Left lung (tissue), 10 donors: ENCODE results near the gene FGF14. TPM values are rescaled to one million over a fixed set of nuclear protein-coding genes. Genes with fewer than 3 reads are reported as not detected.

Source experiments
- ATAC-seq: fragments of 200-7000 bp; cut with Tn5 transposase; one replicate; pipeline ENCODE4 v1.9.1; 2020; ENCODE audit warnings: moderate library complexity
- DNase-seq, 4 donors: peaks; one replicate each; pipeline ENCODE4 v3.0.0-alpha.2; 2013 to 2020
- H3K27ac ChIP-seq, 2 donors: fragments of 200-600 bp; sonication (generic) in 1 of 2; one replicate each; pipeline versions ENCODE4 v1.5.0 to v1.8.0; 2020 to 2021
- H3K27me3 ChIP-seq, 2 donors: fragments of 200-600 bp; sonication (generic) in 1 of 2; one replicate each; pipeline versions ENCODE4 v1.5.0 to v1.8.0; 2020 to 2021
- H3K36me3 ChIP-seq, 2 donors: fragments of 200-600 bp; sonication (generic) in 1 of 2; one replicate each; pipeline versions ENCODE4 v1.5.0 to v1.8.0; 2020 to 2021
- H3K4me1 ChIP-seq, 2 donors: fragments of 200-600 bp; one replicate each; pipeline ENCODE4 v1.8.0; 2021
- H3K4me3 ChIP-seq, 2 donors: fragments of 200-600 bp; sonication (generic) in 1 of 2; one replicate each; pipeline versions ENCODE4 v1.5.0 to v1.8.0; 2020 to 2021; ENCODE audit warnings: mild to moderate bottlenecking in 1 of 2
- H3K9me3 ChIP-seq, 2 donors: fragments of 200-600 bp; sonication (generic) in 1 of 2; one replicate each; pipeline versions ENCODE4 v1.5.0 to v1.8.0; 2020 to 2021
- intact Hi-C, 2 donors: fragments of 100-400 bp; cut with DNase I; formaldehyde crosslinking; loops; one replicate each; pipeline versions ENCODE4 v1.11.2 to v1.14.2; 2022
- polyA plus RNA-seq, 6 donors: library from polyadenylated mRNA; unstranded; fragments of 120-200 nt; gene quantifications; one replicate each; pipeline ENCODE4 v1.2.1, GENCODE V29; 2013; ENCODE audit not compliant: insufficient read length in 6 of 6
- total RNA-seq, 2 donors: library from RNA; stranded (reverse); fragmentation: NEBNext Ultra II Directional; extraction: Animal tissue kit (Norgen Biotek cat#: 25700); gene quantifications; one replicate each; pipeline ENCODE4 v1.2.1, GENCODE V29; 2021
- TF ChIP-seq, protein P1 (sequence below), 2 donors: fragments of 200-600 bp; sonication (generic) in 1 of 2; IDR thresholded peaks; one replicate each; pipeline versions ENCODE4 v1.5.0 to v1.8.0; 2021; ENCODE audit warnings: antibody characterized with exemption in 2 of 2
- donor health status: DM: no; HTN: yes; CAD: no.
- donor health status: DM: no; HTN: no; CAD: no.

FGF14 gene
- total and polyA plus RNA-seq, 8 donors: 0.45 to 3.4 (median 0.78) TPM

DNA sequence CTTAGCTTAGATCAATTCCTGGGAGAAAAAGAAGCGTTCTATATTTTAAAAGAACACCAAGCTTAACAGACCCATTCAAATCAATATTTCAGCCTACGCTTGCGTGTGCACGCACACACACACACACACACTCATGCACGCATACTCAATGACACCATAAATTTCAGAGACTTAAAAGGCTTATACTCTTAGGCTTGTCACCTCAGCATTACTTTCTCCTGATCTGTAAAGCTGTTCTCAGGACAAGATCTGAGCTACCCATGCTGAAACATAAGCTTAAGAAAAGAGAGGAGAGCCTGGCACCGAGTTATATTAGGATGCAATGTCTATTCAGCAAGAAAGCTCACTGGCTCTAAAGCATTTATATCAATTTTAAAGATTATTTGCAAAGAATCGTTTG lies 368.5 kb downstream of the FGF14 start:
- Histone ChIP-seq H3K27ac (no peak overlapping the region), H3K4me1 (no peaks in the 10 kb centered on the region), H3K4me3 (no peak overlapping the region), H3K9me3 (no peaks in the 10 kb centered on the region), H3K36me3 (no peaks in the 10 kb centered on the region), H3K27me3 (no peaks in the 10 kb centered on the region)
- DNase-seq (no peak), ATAC-seq (no peak)
- intact Hi-C loops: no loop called here
- TF ChIP-seq, protein P1, sequence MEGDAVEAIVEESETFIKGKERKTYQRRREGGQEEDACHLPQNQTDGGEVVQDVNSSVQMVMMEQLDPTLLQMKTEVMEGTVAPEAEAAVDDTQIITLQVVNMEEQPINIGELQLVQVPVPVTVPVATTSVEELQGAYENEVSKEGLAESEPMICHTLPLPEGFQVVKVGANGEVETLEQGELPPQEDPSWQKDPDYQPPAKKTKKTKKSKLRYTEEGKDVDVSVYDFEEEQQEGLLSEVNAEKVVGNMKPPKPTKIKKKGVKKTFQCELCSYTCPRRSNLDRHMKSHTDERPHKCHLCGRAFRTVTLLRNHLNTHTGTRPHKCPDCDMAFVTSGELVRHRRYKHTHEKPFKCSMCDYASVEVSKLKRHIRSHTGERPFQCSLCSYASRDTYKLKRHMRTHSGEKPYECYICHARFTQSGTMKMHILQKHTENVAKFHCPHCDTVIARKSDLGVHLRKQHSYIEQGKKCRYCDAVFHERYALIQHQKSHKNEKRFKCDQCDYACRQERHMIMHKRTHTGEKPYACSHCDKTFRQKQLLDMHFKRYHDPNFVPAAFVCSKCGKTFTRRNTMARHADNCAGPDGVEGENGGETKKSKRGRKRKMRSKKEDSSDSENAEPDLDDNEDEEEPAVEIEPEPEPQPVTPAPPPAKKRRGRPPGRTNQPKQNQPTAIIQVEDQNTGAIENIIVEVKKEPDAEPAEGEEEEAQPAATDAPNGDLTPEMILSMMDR (IDR thresholded peaks at IDR 0.05): no peak

DNA sequence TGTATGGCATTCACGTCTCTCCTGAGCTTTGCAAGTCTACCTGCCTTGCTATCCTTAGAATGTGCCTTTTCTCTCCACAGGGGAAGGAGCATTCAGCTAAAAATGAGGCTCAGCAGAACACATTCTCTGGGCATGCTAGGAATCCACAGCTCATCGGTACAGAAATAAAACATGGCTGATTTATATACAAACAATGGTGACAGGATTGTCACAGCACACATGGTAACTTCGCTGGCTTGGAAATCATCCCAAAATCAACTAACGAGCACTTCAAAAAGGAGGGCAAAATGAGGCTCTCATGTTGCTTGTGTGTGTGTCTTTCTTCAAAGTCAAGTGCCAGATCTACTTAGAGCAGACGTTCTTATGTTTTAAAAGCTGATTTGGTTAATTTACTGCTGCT lies 373.0 kb downstream of the FGF14 start:
- TF ChIP-seq, protein P1 (IDR thresholded peaks at IDR 0.05): no peak

DNA sequence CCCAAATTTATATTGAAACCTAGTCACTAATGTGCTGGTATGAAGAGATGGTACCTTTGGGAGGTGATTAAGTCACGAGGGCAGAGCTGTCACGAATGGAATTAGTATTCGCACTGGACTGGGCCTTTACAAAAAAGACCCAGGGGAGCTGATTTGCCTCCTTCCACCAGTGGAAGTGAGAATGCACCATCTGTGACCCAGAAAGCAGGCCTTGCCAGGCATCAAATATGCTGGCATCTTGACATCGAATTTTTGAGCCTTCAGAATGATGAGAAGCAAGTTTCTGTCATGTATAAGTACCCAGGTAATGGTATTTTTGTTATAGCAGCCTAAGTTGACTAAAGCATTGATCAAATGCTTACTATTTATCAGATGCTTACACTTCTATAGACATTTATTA lies 373.6 kb downstream of the FGF14 start:
- DNase-seq (no peak), ATAC-seq (no peak)
- TF ChIP-seq, protein P1 (IDR thresholded peaks at IDR 0.05): no peak
- Histone ChIP-seq H3K27me3 (no peaks in the 10 kb centered on the region), H3K4me3 (no peak overlapping the region), H3K9me3 (no peaks in the 10 kb centered on the region), H3K4me1 (no peaks in the 10 kb centered on the region), H3K27ac (no peak overlapping the region), H3K36me3 (no peaks in the 10 kb centered on the region)
- intact Hi-C loops: no loop called here

More for the DNA sequence above, 373.0 kb downstream of the FGF14 start:
- Histone ChIP-seq H3K9me3 (no peaks in the 10 kb centered on the region), H3K4me1 (no peaks in the 10 kb centered on the region), H3K4me3 (no peak overlapping the region), H3K36me3 (no peaks in the 10 kb centered on the region), H3K27me3 (no peaks in the 10 kb centered on the region), H3K27ac (no peak overlapping the region)
- ATAC-seq: no peak
- no peak for DNase-seq
- intact Hi-C loops: no loop called here

DNA sequence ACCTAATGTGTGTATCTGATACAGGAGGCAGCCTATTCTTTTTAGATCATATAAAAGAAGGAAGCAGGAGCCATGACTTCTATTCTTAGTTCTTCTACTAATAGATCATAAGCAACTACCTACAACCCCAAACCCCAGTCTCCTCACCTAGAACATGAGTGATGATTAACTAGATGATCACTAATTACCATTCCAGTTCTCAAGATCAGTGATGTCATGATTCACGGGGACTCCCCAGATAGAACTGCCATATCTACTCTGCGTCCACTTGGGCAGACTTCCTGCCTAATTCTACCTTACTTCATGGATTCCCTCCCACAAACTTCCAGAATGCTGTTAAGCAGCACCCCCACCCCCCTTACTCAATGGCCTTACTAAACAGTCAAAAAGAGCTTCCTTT lies 380.1 kb downstream of the FGF14 start:
- DNase-seq (no peak), ATAC-seq (no peak)
- Histone ChIP-seq H3K36me3 (no peaks in the 10 kb centered on the region), H3K27ac (no peak overlapping the region), H3K4me3 (no peak overlapping the region), H3K27me3 (no peaks in the 10 kb centered on the region), H3K4me1 (no peaks in the 10 kb centered on the region), H3K9me3 (peaks cover 0 to 20% of the 10 kb centered on the region in 2 donors)
- intact Hi-C loops: no loop called here
- TF ChIP-seq, protein P1 (IDR thresholded peaks at IDR 0.05): no peak

DNA sequence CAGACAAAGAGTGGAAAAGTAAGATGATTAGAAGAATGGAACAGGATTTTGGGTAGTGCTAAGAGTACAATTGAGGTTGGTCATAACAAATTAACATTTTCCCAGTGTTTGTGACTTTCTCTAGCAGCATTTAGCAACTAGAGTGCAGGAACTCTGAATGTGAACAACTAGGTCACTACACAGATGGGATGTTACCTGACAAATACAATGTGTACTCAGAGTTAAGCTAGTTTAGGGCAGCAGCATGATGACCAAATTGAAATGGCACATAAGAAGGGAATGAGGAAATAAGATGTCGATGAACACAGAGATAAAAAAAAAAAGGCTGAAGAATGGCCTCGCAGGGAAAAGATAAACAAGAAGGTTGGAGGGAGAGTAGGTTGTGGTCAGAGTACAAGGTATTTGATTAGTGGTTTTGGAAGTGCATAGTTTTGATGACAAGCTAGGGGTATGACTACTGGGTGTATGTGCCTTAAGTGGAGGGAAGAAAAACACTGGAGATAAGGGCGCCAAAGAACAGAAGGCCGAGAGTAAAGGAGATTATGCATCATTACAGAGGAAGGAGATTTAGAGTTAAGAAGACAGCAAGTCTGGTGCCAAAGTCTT lies 381.1 kb downstream of the FGF14 start:
- Histone ChIP-seq H3K9me3 (peaks cover 0 to 29% of the 10 kb centered on the region in 2 donors), H3K36me3 (no peaks in the 10 kb centered on the region), H3K4me3 (no peak overlapping the region), H3K4me1 (no peaks in the 10 kb centered on the region), H3K27me3 (no peaks in the 10 kb centered on the region), H3K27ac (no peak overlapping the region)
- TF ChIP-seq, protein P1 (IDR thresholded peaks at IDR 0.05): no peak
- ATAC-seq (peak; percentile 66), DNase-seq (no peak)
- intact Hi-C loops: no loop called here
